Endodermal cell (in vitro differentiated cells): ENCODE measurements around the gene SLC36A3. TPM values are rescaled to one million over a fixed set of nuclear protein-coding genes. Genes with fewer than 3 reads are reported as not detected.
A peak's percentile ranks its signal among the peaks of the same experiment; 100 is the strongest.

Experiments
- DNase-seq: peaks from one replicate; pipeline ENCODE4 v3.0.0-alpha.2; 2017
- H3K27ac ChIP-seq: 2 replicates; pipeline ENCODE4 v1.5.1; 2013; ENCODE audit warnings: mild to moderate bottlenecking, low read depth, low read length, moderate library complexity
- H3K27me3 ChIP-seq: 2 replicates; pipeline ENCODE4 v1.6.1; 2013; ENCODE audit warnings: mild to moderate bottlenecking, low read length, moderate library complexity; ENCODE audit not compliant: insufficient read depth, control insufficient read depth, poor library complexity, severe bottlenecking
- H3K36me3 ChIP-seq: 2 replicates; pipeline ENCODE4 v1.7.0; 2013; ENCODE audit warnings: mild to moderate bottlenecking, low read length, moderate library complexity; ENCODE audit not compliant: control insufficient read depth, insufficient read depth
- H3K4me1 ChIP-seq: one replicate; pipeline ENCODE4 v1.7.0; 2013; ENCODE audit warnings: low read length; ENCODE audit not compliant: control insufficient read depth, insufficient read depth
- H3K4me3 ChIP-seq: 2 replicates; pipeline ENCODE4 v1.5.1; 2013; ENCODE audit warnings: mild to moderate bottlenecking, low read length, moderate library complexity
- H3K9ac ChIP-seq: 2 replicates; pipeline ENCODE4 v1.6.1; 2013; ENCODE audit warnings: mild to moderate bottlenecking, low read length, moderate library complexity; ENCODE audit not compliant: poor library complexity, severe bottlenecking; ENCODE audit errors: extremely low read depth
- H3K9me3 ChIP-seq: 2 replicates; pipeline ENCODE4 v1.6.1; 2013; ENCODE audit warnings: mild to moderate bottlenecking, low read length, moderate library complexity; ENCODE audit not compliant: control insufficient read depth
- H3K27ac Mint-ChIP-seq: 2 replicates; pipeline ENCODE4 v1.8.0; 2020; ENCODE audit warnings: mixed read lengths
- H3K27me3 Mint-ChIP-seq: 2 replicates; pipeline ENCODE4 v1.8.0; 2021; ENCODE audit warnings: mild to moderate bottlenecking, mixed read lengths; ENCODE audit not compliant: insufficient read depth
- H3K36me3 Mint-ChIP-seq: 2 replicates; pipeline ENCODE4 v1.8.0; 2020; ENCODE audit warnings: low read depth, mixed read lengths
- H3K4me1 Mint-ChIP-seq: 2 replicates; pipeline ENCODE4 v1.8.0; 2020; ENCODE audit warnings: mixed read lengths
- H3K4me3 Mint-ChIP-seq: 2 replicates; pipeline ENCODE4 v1.8.0; 2020; ENCODE audit warnings: mild to moderate bottlenecking, moderate library complexity, mixed read lengths
- H3K9me3 Mint-ChIP-seq: 2 replicates; pipeline ENCODE4 v1.8.0; 2020; ENCODE audit warnings: mild to moderate bottlenecking, mixed read lengths
- WGBS, 2 experiments: methylation state at CpG; one replicate each; pipeline versions ENCODE4 v1.1.5 to v1.1.7; 2013; ENCODE audit warnings: missing lambda C conversion rate in 2 of 2, mixed read lengths in 1 of 2; ENCODE audit not compliant: insufficient coverage in 1 of 2, insufficient read length in 1 of 2; 5-methylcytosine and 5-hydroxymethylcytosine counted together
- total RNA-seq, 2 donors: library from RNA; stranded (reverse); fragmentation: NEBNext Ultra II Directional in 1 of 2; extraction: Animal tissue kit (Norgen Biotek cat#: 25700) in 1 of 2; gene quantifications; 2 replicates in 1 of 2; 3 replicates in 1 of 2; pipeline ENCODE4 v1.2.1, GENCODE V29; 2021
- TF ChIP-seq, protein P1 (sequence below): fragments of 200-600 bp; sonication (generic); conservative IDR thresholded peaks from 2 replicates; pipeline ENCODE4 v1.5.0; 2021; ENCODE audit warnings: antibody characterized with exemption, mild to moderate bottlenecking

Gene SLC36A3
- total RNA-seq, 2 donors from 2014 or later: not detected

DNA sequence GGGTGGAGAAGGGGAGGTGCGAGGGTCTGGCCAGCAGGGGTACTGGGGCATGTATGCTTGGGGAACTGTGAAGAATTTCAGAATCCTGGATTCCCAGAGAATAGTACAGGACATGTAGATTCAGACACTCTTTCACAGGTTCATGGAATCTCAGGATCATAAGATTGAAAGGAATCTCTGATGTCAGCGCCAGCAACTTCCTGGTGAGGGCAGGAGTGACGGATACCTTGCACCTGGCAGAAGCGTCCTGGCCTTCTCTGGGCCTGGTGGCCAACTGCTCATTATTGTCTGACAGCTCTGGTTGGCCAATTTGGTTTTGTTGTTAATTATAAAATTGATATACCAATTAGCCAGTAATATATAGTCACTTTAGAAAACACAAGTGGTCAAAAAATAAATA, 43.6 kb downstream of the SLC36A3 start:
- WGBS, 2 experiments: 96 to 100% methylated on average over 2 to 4 of the region's 4 CpGs

DNA sequence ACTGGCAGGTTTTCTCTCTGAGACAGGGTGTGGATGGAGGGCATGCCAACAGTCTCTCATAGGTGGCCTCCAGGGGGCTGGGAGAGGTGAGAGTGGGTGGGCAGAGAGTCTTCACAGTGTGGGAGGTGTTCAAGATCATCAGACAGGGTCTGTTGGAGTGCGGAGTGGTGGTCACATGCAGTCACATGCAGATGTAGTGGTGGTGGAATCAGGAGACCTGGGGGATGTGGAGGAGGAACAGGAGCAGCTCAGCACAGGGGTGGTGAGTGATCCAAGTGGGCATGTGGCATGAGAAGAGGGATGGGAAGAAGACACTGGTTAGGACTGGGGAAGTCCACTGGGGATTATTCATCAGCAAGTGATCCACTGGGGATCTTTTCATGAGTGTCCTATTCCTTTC, 44.8 kb downstream of the SLC36A3 start:
- 0% methylated on average over 1 of the region's 1 CpG for WGBS, 2 experiments
- peaks cover 36% of the 10 kb centered on the region for H3K4me1 Mint-ChIP-seq
- peak overlapping the region; percentile 48 for H3K27ac Mint-ChIP-seq
- no peaks in the 10 kb centered on the region for H3K27me3 Mint-ChIP-seq
- H3K9ac ChIP-seq: no peak overlapping the region
- no peaks in the 10 kb centered on the region for H3K27me3 ChIP-seq
- H3K4me3 Mint-ChIP-seq: no peak overlapping the region
- H3K4me3 ChIP-seq: no peak overlapping the region
- no peaks in the 10 kb centered on the region for H3K4me1 ChIP-seq
- H3K9me3 ChIP-seq: no peaks in the 10 kb centered on the region
- TF ChIP-seq, protein P1, sequence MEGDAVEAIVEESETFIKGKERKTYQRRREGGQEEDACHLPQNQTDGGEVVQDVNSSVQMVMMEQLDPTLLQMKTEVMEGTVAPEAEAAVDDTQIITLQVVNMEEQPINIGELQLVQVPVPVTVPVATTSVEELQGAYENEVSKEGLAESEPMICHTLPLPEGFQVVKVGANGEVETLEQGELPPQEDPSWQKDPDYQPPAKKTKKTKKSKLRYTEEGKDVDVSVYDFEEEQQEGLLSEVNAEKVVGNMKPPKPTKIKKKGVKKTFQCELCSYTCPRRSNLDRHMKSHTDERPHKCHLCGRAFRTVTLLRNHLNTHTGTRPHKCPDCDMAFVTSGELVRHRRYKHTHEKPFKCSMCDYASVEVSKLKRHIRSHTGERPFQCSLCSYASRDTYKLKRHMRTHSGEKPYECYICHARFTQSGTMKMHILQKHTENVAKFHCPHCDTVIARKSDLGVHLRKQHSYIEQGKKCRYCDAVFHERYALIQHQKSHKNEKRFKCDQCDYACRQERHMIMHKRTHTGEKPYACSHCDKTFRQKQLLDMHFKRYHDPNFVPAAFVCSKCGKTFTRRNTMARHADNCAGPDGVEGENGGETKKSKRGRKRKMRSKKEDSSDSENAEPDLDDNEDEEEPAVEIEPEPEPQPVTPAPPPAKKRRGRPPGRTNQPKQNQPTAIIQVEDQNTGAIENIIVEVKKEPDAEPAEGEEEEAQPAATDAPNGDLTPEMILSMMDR: no peak
- H3K27ac ChIP-seq: no peak overlapping the region
- H3K36me3 Mint-ChIP-seq: peaks cover 20% of the 10 kb centered on the region
- H3K36me3 ChIP-seq: peaks cover 17% of the 10 kb centered on the region
- H3K9me3 Mint-ChIP-seq: no peaks in the 10 kb centered on the region
- DNase-seq: no peak

More for the DNA sequence above, 43.6 kb downstream of the SLC36A3 start:
- Histone ChIP-seq H3K36me3 (peaks cover 17% of the 10 kb centered on the region), H3K4me1 (no peaks in the 10 kb centered on the region), H3K9me3 (no peaks in the 10 kb centered on the region), H3K9ac (no peak overlapping the region), H3K4me3 (no peak overlapping the region), H3K27ac (no peak overlapping the region), H3K27me3 (no peaks in the 10 kb centered on the region)
- no peak overlapping the region for H3K4me3 Mint-ChIP-seq
- no peak for DNase-seq
- H3K27me3 Mint-ChIP-seq: no peaks in the 10 kb centered on the region
- H3K36me3 Mint-ChIP-seq: peaks cover 24% of the 10 kb centered on the region
- peak overlapping the region; percentile 67 for H3K27ac Mint-ChIP-seq
- TF ChIP-seq, protein P1: no peak
- peaks cover 28% of the 10 kb centered on the region for H3K4me1 Mint-ChIP-seq
- H3K9me3 Mint-ChIP-seq: no peaks in the 10 kb centered on the region

DNA sequence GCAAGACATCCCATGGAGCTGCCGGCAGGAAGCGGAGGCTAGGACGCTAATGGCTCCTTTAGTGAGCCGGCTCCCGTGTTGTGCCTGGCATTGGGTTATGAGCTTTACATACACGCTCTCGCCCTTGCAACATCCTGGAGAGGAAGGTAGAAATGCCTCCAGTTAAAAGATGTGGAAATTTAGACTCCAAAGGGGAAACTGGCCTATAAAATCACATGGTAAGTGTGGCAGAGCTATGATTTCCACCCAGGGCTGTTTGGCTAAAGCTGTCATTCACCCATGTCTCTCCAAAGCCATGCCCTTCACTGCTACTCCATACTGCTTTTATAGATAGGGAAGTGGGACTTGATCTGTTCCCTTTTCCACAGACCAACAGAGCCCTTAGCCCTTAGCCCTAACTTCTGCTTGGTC, 45.4 kb downstream of the SLC36A3 start:
- no peak overlapping the region for H3K27ac Mint-ChIP-seq
- H3K27me3 ChIP-seq: no peaks in the 10 kb centered on the region

More for the DNA sequence above, 45.4 kb downstream of the SLC36A3 start:
- H3K4me3 ChIP-seq: no peak overlapping the region
- H3K4me1 ChIP-seq: no peaks in the 10 kb centered on the region
- TF ChIP-seq, protein P1: no peak
- Mint-ChIP-seq H3K9me3 (no peaks in the 10 kb centered on the region), H3K27me3 (no peaks in the 10 kb centered on the region), H3K4me1 (peaks cover 41% of the 10 kb centered on the region), H3K36me3 (peaks cover 14% of the 10 kb centered on the region), H3K4me3 (no peak overlapping the region)
- no peak for DNase-seq
- no peaks in the 10 kb centered on the region for H3K9me3 ChIP-seq
- H3K27ac ChIP-seq: no peak overlapping the region
- WGBS, 2 experiments: 95% methylated on average over 7 of the region's 7 CpGs
- no peak overlapping the region for H3K9ac ChIP-seq
- H3K36me3 ChIP-seq: peaks cover 17% of the 10 kb centered on the region
